Skeletal muscle tissue (tissue), 4 donors: Measurements from ENCODE around the gene ERCC6L. TPM values are rescaled to one million over a fixed set of nuclear protein-coding genes. Genes with fewer than 3 reads are reported as not detected.
"Not testable (repeated sequence)": the region's sequence is repeated elsewhere in the genome, so short reads cannot be mapped to it uniquely, and the experiment has no call there.

Experiments
- H3K27ac ChIP-seq: one replicate; pipeline ENCODE4 v1.7.0; 2013; ENCODE audit warnings: mild to moderate bottlenecking, low read depth, low read length, inconsistent platforms
- H3K27me3 ChIP-seq, 3 donors: one replicate each; pipeline ENCODE4 v1.7.0; 2013; ENCODE audit warnings: low read length in 3 of 3; ENCODE audit not compliant: control insufficient read depth in 3 of 3, insufficient read depth in 3 of 3
- H3K36me3 ChIP-seq, 3 donors: one replicate each; pipeline ENCODE4 v1.7.0; 2013; ENCODE audit warnings: low read length in 3 of 3; ENCODE audit not compliant: control insufficient read depth in 3 of 3, insufficient read depth in 3 of 3
- H3K4me1 ChIP-seq, 3 donors: one replicate each; pipeline ENCODE4 v1.7.0; 2013; ENCODE audit warnings: low read length in 3 of 3, mild to moderate bottlenecking in 3 of 3; ENCODE audit not compliant: control insufficient read depth in 3 of 3, insufficient read depth in 3 of 3
- H3K4me3 ChIP-seq, 3 donors: one replicate each; pipeline ENCODE4 v1.7.0; 2013; ENCODE audit warnings: low read length in 3 of 3
- H3K9ac ChIP-seq, 3 donors: one replicate each; pipeline ENCODE4 v1.7.0; 2013; ENCODE audit warnings: low read length in 3 of 3, mild to moderate bottlenecking in 3 of 3, moderate library complexity in 2 of 3, low read depth in 1 of 3
- H3K9me3 ChIP-seq, 3 donors: one replicate each; pipeline ENCODE4 v1.7.0; 2013; ENCODE audit warnings: low read length in 3 of 3; ENCODE audit not compliant: control insufficient read depth in 3 of 3
- total RNA-seq: library from RNA; depleted of rRNA; stranded (reverse); fragments of >200 nt; gene quantifications from one replicate; pipeline ENCODE4 v1.2.3, GENCODE V29; 2014
- donor health status: Osteomylitis.

Gene ERCC6L
- total RNA-seq, 1 donor from 2014 or later = 0.52 TPM

DNA sequence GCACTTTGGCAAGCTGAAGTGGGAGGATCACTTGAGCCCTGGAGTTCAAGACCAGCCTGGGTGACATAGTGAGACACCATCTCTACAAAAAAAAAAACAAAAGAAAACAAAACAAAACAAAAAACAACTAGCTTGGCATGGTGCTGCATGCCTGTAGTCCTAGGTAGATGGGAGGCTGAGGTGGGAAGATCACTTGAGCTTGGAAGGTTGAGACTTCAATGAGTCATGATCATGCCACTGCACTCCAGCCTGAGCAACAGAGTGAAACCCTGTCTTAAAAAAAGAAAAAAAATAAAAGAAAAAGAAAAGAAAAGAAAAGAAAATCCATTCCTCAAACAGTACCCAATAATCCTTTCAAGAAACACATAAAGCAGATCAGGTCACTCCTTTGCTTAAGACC is 14.9 kb upstream of the ERCC6L start:
- H3K36me3 ChIP-seq = no peaks in the 10 kb centered on the region
- no peak overlapping the region for H3K4me3 ChIP-seq
- H3K4me1 ChIP-seq = no peaks in the 10 kb centered on the region
- no peak overlapping the region for H3K9ac ChIP-seq
- no peak overlapping the region for H3K27ac ChIP-seq
- H3K27me3 ChIP-seq = peaks cover 0 to 7% (median 0%) of the 10 kb centered on the region in 3 donors
- H3K9me3 ChIP-seq = no peaks in the 10 kb centered on the region

DNA sequence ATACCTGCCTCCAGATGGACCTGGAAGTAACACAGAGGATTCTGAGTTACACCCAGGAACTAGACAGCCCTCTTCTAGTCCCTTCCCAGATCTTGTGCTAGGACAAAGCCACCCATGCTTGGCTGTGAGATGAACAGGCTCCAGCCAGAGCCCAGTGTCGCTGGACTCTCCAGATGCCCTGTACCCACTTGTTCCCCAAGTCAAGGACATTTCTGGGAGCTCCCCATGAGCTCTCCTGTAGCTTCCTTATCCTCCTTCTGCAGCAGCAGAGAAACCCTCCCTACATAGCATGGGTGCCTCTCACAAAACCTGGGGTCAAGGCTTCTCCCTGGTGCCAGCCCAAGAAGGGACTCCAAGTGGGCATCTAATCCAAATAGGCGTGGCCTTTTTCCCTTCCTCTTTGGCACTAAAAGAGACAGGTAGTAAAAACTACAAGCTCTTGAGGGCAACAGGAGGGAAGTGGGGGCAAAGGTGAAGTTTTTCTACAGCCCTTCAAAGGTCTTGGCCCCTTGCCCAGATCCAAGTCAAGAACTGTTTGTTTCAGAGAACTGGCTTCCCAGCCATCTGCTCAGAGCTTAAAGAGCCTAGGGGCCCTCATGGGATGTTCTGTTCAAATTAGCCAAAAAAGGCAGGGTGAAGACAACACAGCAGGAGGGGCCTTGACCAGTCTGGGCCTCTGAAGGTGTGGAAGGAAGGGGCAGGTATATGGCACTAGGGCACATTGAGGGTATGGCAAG is 8.5 kb upstream of the ERCC6L start:
- no peaks in the 10 kb centered on the region for H3K36me3 ChIP-seq
- no peak overlapping the region for H3K27ac ChIP-seq
- H3K4me1 ChIP-seq = no peaks in the 10 kb centered on the region
- H3K9ac ChIP-seq = no peak overlapping the region
- H3K4me3 ChIP-seq = no peak overlapping the region
- H3K9me3 ChIP-seq = no peaks in the 10 kb centered on the region
- no peaks in the 10 kb centered on the region for H3K27me3 ChIP-seq

DNA sequence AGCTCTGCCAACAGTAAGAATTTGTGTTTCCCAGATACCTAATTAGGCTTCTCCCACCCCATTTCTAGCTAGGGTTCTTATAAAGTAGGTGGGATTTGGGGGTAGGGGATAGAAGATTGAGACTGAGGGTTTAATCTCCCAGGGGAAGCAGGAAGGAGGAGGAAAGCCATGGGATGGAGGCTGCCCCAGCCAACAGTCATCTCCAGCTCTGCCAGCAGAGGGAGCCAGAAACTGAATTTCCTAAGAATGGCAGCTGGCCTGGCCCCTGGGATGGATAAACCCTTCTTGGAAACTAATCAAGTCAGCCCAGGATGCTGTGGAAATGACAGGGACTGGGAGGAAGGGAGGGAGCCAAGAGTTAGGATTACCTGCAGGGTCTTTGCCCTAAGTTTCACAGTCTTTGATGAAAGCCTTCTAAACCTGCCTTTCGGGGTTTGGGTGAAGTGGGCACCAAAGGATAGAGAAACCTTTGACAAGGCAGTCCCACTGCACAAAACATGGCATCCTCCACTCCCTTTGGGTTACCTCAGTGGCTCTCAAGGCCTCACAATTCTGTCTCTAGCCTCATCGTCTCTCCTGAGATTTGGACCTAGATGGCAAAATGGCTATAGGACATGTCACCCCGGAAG is 6.7 kb upstream of the ERCC6L start:
- H3K4me1 ChIP-seq = no peaks in the 10 kb centered on the region
- H3K9ac ChIP-seq = no peak overlapping the region

GRCh38 chrX:72243472-72243871 is 4.6 kb upstream of the ERCC6L start:
- no peak overlapping the region for H3K9ac ChIP-seq
- H3K36me3 ChIP-seq = no peaks in the 10 kb centered on the region
- peaks cover 0 to 3% (median 0%) of the 10 kb centered on the region in 3 donors for H3K4me1 ChIP-seq
- H3K9me3 ChIP-seq = no peaks in the 10 kb centered on the region
- no peaks in the 10 kb centered on the region for H3K27me3 ChIP-seq
- H3K4me3 ChIP-seq = no peak overlapping the region
- H3K27ac ChIP-seq = no peak overlapping the region

More for the DNA sequence above, 6.7 kb upstream of the ERCC6L start:
- no peaks in the 10 kb centered on the region for H3K9me3 ChIP-seq
- no peak overlapping the region for H3K4me3 ChIP-seq
- H3K27ac ChIP-seq = no peak overlapping the region
- no peaks in the 10 kb centered on the region for H3K36me3 ChIP-seq
- no peaks in the 10 kb centered on the region for H3K27me3 ChIP-seq

GRCh38 chrX:72240976-72241375 is 2.1 kb upstream of the ERCC6L start:
- H3K27me3 ChIP-seq = no peaks in the 10 kb centered on the region
- no peak overlapping the region for H3K9ac ChIP-seq
- H3K4me3 ChIP-seq = no peak overlapping the region
- no peak overlapping the region for H3K27ac ChIP-seq
- no peaks in the 10 kb centered on the region for H3K36me3 ChIP-seq
- no peaks in the 10 kb centered on the region for H3K9me3 ChIP-seq
- peaks cover 0 to 3% (median 0%) of the 10 kb centered on the region in 3 donors for H3K4me1 ChIP-seq

DNA sequence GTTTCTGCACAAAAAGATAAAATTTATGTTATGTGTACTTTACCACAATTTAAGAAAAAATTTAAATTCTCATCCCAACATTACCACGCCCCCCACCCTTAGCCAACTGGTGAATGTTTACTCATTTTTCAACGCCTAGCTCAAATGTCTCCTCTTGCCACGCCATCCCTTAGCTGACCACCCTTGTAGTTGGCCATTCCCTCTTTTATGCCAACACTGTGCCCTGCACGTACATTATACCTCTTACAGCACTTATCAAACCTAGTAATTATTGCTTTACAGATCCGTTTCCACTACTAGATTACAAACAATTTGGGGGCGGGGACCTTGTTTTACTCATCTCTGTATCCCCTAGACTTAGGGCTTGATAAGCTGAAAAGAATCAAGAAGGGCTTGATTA is 644 bp downstream of the ERCC6L start:
- no peak overlapping the region for H3K27ac ChIP-seq
- no peaks in the 10 kb centered on the region for H3K27me3 ChIP-seq
- peaks cover 0 to 3% (median 0%) of the 10 kb centered on the region in 3 donors for H3K4me1 ChIP-seq
- no peaks in the 10 kb centered on the region for H3K36me3 ChIP-seq
- H3K9ac ChIP-seq = no peak overlapping the region
- H3K9me3 ChIP-seq = no peaks in the 10 kb centered on the region
- H3K4me3 ChIP-seq = no peak overlapping the region

GRCh38 chrX:72236841-72237240 is 2.0 kb downstream of the ERCC6L start:
- no peak overlapping the region for H3K4me3 ChIP-seq
- no peak overlapping the region for H3K27ac ChIP-seq
- no peaks in the 10 kb centered on the region for H3K9me3 ChIP-seq
- H3K27me3 ChIP-seq = no peaks in the 10 kb centered on the region
- peaks cover 0 to 3% (median 0%) of the 10 kb centered on the region in 3 donors for H3K4me1 ChIP-seq
- no peak overlapping the region for H3K9ac ChIP-seq
- no peaks in the 10 kb centered on the region for H3K36me3 ChIP-seq

DNA sequence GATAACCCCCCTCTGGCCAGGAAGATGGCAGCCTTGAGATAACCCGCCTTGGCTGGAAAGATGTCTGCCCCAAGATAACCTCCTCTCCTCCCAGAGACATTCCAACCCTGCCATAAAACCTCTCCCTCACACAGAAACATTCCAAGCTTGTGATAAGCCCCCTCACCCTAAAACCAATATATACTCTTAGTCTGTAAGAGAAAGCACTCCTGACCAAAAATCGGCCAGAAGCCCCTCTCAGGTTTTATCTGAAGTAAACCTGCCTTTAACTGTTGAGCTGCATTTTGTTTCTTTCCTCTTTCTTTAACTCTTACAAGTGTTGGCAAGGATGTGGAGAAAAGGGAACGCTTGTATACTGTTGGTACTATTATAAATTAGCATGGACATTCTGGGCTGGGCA is 8.5 kb downstream of the ERCC6L start:
- H3K9me3 ChIP-seq = no peaks in the 10 kb centered on the region
- H3K4me1 ChIP-seq = no peaks in the 10 kb centered on the region
- no peak overlapping the region for H3K27ac ChIP-seq
- no peak overlapping the region for H3K9ac ChIP-seq
- no peaks in the 10 kb centered on the region for H3K36me3 ChIP-seq
- H3K27me3 ChIP-seq = peaks cover 0 to 7% (median 0%) of the 10 kb centered on the region in 3 donors
- H3K4me3 ChIP-seq = no peak overlapping the region

DNA sequence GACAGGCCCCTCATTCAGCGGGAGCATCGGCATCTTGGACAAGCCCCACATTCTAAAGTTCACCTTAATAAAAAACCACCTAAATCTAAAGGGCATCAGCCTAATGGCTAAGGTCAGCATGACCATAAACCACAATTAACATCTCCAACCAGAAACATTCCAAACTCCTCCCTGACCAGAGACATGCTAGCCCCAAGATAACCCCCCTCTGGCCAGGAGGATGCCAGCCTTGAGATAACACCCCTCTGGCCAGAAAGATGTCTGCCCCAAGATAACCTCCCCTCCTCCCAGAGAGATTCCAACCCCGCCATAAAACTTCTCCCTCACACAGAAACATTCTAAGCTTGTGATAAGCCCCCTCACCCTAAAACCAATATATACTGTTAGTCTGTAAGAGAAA is 18.5 kb downstream of the ERCC6L start:
- H3K4me1 ChIP-seq, H3K36me3 ChIP-seq, H3K27me3 ChIP-seq, H3K4me3 ChIP-seq, H3K27ac ChIP-seq, H3K9me3 ChIP-seq, H3K9ac ChIP-seq: not testable (repeated sequence)

DNA sequence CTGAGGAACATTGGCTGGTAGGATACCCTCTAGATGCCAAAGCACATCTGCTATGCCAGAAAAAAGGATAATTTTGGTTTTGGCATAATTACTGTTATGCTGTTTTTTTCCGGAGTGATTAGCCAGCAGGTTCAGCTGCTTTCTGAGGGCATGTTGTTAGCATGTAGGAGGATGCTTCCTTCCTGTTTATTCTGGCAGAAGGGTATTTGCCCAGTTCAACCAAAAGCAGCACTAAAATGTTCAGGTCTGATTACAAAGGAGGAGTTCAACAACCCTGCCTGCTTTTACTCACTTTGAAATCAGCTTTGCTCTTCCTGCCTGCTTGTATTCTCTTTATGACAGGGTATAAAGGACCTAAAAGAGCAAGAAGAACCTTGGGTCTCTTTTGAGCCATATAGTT is 21.9 kb downstream of the ERCC6L start:
- no peak overlapping the region for H3K9ac ChIP-seq
- no peaks in the 10 kb centered on the region for H3K9me3 ChIP-seq

More for the DNA sequence above, 21.9 kb downstream of the ERCC6L start:
- Histone ChIP-seq H3K36me3 (no peaks in the 10 kb centered on the region), H3K27ac (no peak overlapping the region), H3K27me3 (no peaks in the 10 kb centered on the region), H3K4me3 (no peak overlapping the region), H3K4me1 (no peaks in the 10 kb centered on the region)
